NOMO-1 (cell line): ENCODE measurements around the gene U2AF1L4.
"Not testable (repeated sequence)": the region's sequence is repeated elsewhere in the genome, so short reads cannot be mapped to it uniquely, and the experiment has no call there.

ENCODE experiments used
- DNase-seq, 2 experiments: peaks; one replicate each; lab custom pipeline; 2025; ENCODE audit not compliant: unreplicated experiment in 2 of 2; lab: John Stamatoyannopoulos, UW

The U2AF1L4 gene

DNA sequence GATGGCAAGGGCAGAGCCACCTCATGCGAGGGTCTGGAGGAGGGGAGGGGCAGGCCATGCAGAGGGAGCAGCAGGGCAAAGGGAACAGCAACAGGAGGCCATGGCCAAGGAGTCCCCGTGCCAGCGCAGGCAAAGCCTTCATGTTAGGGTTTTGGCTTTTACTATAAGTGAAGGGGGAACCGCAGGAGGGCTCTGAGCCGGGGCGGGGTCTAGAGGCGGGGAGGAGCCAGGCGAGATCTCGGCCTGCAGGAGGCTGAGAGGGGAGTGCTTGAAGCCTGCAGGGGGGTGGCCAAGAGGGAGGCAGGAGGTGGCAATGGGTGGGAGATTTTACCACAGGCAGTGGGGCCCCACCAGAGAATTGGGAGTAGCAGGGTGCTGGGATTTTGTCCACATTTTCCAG, 36.4 kb upstream of the U2AF1L4 start:
- no peak for DNase-seq

DNA sequence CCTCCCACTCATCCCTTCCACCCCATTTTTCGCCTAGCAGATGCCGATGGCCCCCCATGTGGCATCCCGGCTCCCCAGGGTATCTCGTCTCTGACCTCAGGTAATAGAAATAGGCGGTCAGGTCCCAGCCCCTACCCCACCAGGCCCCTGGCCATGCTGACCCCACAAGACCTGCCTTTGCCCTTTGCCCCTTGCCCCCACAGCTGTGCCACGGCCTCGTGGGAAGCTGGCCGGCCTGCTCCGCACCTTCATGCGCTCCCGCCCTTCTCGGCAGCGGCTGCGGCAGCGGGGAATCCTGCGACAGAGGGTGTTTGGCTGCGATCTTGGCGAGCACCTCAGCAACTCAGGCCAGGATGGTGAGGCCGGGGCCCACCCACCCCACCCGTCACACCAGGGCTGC, 35.5 kb upstream of the U2AF1L4 start:
- DNase-seq: no peak

- DNase-seq: no peak
Observed at GRCh38 chr19:35780058-35780457, 34.8 kb upstream of the U2AF1L4 start.

- no peak for DNase-seq
Observed at GRCh38 chr19:35779033-35779432, 33.8 kb upstream of the U2AF1L4 start.

DNA sequence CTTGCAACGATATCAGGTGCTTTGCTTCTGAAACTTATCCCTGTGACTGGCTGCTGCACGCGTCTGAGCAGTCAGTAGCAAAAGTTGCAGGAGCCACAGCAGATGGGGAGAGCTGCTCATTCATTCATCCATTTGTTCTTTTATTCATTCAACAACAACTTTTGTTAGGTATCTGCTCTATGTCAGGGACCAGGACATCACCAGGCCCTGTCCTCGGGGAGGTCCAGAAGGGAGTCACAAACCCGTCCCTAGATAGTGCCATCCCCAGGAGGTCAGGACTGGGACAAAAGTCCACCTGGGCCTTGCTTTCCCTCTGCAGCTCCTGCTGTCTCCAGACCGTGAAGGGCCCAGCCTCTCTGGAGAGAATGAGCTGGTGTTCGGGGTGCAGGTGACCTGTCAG, 32.7 kb upstream of the U2AF1L4 start:
- DNase-seq: no peak

- DNase-seq: no peak
Observed at GRCh38 chr19:35777086-35777841, 32.0 kb upstream of the U2AF1L4 start.

DNA sequence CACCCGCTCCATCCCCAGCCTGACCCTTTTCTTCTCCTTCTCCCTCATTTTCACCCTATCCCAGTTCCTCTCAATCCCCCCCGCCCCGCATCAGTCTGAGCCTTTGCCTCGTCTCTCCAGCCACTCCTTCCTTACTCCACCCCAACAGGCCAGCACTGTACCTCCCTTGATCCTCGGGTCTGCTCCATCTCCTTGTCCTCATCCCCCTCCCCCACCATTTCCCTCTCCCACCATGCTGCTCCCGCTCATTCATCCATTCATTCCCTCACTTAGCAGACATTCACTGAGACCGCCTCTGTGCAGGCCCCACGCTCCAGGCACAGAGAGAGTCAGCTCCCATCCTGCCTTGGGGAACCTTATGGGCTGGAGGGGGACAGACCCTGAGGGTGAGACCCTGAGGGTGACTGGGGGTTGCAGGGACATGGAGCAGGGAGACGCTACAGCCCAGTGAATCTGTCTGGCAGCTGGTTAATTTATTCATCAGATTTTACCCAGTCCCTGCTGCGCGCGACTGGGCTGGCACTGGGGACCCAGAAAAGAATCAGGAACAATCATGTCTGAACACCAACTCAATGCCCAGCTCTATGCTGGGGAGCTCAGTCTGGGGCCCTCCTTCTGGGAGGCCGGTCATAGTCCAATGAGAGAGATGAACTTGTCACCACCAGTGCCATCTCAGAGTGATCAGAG, 31.0 kb upstream of the U2AF1L4 start:
- no peak for DNase-seq

DNA sequence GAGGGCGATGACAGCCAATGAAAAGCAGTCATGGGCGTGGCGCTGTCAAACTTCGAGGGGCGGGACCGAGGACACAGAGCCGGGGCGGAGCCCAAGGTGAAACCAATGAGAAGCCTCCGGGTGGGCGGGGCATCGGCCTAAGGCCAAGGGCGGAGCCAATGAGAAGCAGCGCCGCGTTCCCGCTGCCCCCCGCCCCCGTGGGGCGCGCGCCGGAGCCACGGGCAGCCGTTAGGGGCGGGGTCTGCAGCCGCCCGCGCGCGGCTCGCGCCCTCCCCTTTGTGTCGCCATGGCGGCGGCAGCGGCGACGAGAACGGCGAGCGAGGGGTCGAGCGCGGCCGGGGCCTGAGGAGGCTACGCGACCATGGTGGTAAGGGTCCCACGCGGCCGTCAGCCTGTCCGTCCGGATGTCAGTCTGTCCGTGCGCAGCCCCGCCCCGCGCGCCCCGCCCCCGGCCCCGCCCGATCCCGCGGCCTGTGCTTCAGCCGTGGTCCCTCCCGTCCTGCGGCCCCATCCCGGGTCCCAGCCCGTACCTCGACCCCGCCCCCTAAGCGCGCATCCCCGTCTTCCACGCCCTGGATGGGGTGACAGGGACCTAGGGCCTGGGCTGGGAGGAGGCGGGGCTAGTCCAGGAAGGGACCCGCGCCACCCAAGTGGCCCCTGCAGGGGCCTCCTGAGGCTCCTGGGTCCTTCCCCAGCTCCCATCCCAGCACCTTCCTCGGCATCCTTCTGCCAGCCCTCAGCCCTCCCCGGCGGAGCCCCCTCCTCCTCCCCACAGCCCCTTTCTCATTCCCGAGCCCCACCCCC, 30.3 kb upstream of the U2AF1L4 start, which contains the start of gene ARHGAP33:
Gene ARHGAP33 (plus strand): TSS at position 267 of the 804 bp plus-strand sequence. CDS start 95 bp downstream, at position 362.
- peak; percentile 98 for DNase-seq

DNA sequence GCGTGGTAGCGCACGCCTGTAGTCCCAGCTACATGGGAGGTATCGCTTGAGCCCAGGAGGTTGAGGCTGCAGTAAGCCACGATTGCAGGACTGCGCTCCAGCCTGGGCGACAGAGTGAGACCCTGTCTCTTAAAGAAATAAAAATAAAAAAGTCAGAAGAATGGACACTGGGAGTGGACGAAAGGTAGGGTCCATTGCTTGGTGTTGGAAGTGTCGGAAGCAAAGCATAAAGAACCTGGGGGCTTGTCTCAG, 29.8 kb upstream of the U2AF1L4 start:
- DNase-seq: no peak

DNA sequence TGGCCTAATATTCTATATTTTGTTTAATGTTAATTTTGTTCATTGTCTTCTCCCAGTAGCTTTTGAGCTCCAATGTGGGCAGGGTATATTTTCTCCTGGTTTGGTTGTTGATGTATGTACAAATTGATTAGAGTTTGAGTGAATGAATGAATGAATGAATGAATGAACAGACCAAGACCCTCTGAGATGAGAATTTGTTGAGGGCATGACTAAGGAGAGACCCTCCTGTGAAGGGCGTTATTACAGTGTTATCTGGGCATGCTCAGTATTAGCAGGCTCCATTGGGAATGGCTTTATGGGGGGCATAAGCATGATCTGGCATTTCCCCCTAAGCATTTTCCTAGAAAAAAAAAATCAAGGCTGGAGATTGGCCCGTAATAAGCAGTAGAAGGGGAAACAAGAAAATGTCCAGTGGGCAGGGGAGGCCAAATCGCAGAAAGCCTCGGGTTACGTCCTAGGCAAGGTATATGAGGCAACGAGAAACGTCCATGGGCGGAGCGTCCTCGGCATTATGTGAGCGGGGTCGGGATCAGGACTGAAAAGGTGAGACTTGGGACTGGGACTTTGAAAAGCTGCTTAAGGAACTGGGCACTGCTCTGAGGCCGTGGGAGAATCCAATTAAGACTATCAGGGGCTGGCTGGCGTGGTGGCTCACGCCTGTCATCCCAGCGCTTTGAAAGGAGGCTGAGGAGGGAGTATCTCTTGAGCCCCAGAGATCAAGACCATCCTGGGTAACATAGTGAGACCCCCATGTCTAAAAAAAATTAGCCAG, 29.2 kb upstream of the U2AF1L4 start:
- DNase-seq: no peak

DNA sequence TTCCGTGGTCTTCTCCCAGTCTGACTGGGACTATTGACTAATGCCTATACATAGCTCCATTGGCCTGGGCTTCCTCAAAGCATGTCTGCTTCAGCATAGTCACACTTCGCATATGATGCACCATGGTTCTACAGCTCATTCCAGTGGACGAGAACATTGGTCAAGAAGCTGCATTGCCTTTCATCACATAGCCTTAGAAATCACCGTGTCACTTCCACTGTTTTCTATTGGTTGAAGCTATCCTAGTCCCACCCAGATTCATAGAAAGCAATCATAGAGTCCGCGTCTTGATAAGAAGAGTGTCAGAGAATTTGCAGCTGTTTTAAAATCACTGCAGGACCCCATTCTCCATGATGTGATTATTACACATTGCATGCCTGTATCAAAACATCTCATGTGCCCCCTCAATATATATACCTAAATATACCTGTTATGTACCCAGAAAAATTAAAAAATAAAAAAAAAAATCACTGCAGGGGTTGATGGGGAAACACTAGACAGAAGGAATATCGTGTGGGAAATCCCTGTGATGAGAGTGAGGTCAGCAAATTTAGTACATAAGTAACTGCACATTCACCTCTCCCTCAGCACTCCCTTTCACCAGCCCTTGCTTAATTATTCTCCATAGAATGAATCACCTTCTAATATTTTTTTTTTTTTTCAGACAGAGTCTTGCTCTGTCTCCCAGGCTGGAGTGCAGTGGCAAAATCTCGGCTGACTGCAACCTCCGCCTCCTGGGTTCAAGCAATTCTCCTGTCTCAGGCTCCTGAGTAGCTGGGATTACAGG, 28.0 kb upstream of the U2AF1L4 start:
- no peak for DNase-seq

DNA sequence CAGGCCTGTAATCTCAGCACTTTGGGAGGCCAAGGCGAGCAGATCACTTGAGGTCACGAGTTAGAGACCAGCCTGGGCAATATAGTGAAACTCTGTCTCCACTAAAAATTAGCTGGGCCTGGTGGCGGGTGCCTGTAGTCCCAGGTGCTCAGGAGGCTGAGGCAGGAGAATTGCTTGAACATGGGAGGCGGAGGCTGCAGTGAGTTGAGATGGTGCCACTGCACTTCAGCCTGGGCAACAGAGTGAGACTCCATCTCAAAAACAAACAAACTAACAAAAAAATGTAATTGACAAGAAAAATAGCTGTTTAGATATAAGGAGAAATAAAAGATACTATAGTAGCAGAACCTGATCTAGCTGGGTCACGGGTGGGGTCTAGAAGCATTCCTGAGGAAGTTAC, 27.1 kb upstream of the U2AF1L4 start:
- DNase-seq: not testable (repeated sequence)

DNA sequence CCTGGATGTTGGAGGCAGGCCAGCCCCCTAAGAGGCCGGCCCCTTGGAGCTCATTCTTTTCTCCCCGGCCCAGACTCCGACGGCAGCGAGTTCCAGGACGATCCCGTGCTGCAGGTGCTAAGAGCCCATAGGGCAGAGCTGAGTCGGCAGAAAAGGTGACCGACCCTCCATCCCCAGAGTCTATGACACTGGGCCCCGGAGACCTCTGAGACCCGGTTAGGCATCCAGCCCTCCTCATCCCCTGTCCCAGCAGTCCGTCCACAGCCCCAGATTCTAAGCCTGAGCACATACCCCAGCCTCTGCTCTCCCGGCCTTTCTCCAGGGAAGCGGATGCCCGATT, 22.8 kb upstream of the U2AF1L4 start:
- no peak for DNase-seq

GRCh38 chr19:35767288-35768081, 22.3 kb upstream of the U2AF1L4 start:
- no peak for DNase-seq

- no peak for DNase-seq
Observed at GRCh38 chr19:35766571-35767104, 21.4 kb upstream of the U2AF1L4 start.

DNA sequence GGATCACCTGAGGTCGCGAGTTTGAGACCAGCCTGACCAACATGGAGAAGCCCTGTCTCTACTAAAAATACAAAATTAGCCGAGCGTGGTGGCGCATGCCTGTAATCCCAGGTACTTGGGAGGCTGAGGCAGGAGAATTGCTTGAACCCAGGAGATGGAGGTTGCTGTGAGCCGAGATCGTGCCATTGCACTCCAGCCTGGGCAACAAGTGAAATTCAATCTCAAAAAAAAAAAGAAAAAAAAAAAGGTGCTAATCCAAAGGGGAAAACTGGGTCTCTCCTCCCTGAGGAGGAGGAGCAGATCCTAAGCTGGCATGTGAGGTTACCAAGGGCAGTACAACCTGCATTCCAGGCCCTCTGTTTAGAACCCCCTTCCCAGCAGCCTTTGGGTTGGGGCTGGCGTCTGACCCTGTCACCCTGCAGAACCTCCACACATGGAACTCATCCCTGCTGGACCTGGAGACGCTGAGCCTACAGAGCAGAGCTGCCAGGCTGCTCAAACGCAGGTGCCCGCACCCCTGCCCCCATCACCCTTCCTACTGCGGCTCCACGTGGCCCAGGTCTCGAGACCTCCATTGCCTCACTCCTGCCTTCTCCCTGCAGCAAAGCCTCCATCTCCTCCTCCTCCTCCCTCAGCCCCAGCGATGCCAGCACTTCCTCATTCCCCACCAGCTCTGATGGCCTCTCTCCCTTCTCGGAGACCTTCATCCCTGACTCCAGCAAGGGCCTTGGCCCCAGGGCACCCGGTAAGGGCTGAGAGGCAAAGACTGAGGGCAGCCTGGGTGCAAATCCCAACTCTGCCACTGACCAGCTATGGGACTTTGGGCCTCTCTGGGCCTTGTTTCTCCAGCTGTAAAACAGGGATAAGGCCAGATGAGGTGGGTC, 19.5 kb upstream of the U2AF1L4 start:
- DNase-seq: no peak

DNA sequence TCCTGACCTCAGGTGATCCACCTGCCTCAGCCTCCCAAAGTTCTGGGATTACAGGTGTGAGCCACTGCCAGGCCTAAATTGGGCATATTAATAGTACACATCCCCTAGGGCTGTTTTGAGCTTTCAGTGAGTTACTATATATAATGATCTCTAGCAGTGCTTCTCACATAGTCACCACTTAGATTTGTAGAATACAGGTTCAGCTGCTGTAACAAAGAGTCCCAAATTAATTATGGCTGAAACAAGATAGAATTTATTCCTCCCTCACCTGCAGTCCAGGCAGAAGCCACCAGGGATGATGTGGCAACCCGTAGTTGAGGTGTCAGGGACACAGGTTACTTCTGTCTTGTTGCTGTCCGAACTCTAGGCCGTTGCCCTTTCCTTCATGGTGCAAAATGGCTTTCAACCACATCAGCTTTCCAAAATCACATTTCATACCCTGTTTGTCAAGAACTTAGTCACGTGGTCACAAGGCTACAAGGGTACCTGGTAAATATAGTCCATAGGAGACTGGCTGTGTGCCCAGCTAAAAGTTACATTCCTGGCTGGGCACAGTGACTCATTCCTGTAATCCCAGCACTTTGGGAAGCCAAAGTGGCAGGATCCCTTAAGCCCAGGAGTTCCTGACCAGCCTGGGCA, 15.6 kb upstream of the U2AF1L4 start:
- DNase-seq: no peak

DNA sequence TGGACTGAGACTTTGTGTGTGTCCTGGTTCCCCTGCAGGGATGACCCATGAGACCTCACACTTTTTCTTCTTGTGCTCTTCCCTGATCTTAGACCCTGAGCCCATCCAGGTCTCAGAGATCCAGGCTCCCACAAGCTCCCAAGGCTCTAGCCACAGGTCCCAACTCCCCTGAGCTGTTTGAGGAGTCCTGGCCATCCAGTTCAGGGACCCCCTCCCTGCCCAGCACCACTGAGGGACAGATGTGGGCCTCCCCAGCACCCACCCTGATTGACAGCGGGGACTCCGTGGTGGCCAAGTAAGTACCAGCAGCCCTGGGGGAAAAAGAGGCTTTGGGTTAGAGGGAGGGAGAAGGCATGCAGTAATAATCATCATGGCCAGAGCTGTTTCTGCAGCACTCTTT, 14.5 kb upstream of the U2AF1L4 start:
- DNase-seq: no peak
